ENCODE data around the gene IVNS1ABP.

Gene IVNS1ABP

DNA sequence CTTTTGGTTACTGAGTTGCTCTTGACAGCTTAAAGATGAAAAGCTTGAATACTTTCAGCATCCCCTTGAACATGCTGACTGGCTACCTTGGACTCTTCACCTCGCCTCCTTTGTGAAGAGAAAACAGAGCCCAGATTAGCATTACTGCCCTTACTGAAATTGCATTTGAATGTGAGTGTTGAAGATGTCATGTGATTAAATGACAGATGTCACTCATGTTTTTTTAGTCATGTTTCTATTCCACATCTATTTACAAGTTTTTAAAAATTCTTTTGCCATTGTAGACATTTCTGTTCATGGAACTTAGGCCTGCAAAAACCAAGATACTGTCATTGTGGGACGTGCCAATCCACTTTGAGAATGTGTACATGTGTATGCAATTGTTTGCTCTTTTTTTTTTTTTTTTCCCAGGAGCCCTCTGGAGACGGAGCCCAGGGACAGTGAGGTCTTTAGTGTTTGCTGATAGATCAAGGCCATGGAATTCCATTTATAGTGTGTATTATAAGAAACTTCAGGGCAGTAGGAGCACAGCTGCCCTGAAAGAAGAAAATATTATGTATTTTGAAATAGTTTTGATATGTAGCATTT lies 25.7 kb upstream of the IVNS1ABP start:
- ATAC-seq (ENCODE audit: low read depth) (no peak), DNase-seq (ENCODE audit: low spot score) (no peak)
- no peaks in the 10 kb centered on the region for H3K9me3 ChIP-seq (ENCODE audit: severe bottlenecking)
- no peaks in the 10 kb centered on the region for H3K36me3 ChIP-seq (ENCODE audit: low read depth)
- TF ChIP-seq, protein P1, sequence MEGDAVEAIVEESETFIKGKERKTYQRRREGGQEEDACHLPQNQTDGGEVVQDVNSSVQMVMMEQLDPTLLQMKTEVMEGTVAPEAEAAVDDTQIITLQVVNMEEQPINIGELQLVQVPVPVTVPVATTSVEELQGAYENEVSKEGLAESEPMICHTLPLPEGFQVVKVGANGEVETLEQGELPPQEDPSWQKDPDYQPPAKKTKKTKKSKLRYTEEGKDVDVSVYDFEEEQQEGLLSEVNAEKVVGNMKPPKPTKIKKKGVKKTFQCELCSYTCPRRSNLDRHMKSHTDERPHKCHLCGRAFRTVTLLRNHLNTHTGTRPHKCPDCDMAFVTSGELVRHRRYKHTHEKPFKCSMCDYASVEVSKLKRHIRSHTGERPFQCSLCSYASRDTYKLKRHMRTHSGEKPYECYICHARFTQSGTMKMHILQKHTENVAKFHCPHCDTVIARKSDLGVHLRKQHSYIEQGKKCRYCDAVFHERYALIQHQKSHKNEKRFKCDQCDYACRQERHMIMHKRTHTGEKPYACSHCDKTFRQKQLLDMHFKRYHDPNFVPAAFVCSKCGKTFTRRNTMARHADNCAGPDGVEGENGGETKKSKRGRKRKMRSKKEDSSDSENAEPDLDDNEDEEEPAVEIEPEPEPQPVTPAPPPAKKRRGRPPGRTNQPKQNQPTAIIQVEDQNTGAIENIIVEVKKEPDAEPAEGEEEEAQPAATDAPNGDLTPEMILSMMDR (IDR thresholded peaks at IDR 0.05; ENCODE audit: poor library complexity, severe bottlenecking): no peak
- no peak overlapping the region for H3K27ac ChIP-seq (ENCODE audit: poor library complexity, severe bottlenecking)
- H3K27me3 ChIP-seq (ENCODE audit: insufficient read depth, poor library complexity, severe bottlenecking): no peaks in the 10 kb centered on the region
- H3K4me1 ChIP-seq (ENCODE audit: insufficient read depth, poor library complexity, severe bottlenecking): no peaks in the 10 kb centered on the region
- H3K4me3 ChIP-seq (ENCODE audit: severe bottlenecking): no peak overlapping the region

DNA sequence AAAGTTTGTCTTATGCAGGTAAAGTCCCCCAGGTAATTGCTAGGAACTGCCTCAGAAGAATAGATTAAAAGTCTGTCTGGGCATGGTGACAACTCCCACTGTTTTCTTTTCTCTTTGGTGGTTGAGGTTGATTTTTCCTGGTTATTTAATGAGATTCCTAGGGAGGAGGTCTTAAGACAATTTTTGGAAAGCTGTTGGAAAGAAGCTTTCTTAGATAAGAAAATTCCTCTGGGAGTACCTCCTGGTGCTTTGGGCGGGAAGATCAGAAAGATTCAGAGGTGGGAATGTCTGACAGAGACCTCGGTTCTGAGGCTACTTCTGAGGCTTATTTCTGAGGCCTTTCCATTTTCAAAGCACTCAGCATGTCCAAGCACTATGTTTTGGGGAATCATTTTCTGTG lies 25.0 kb upstream of the IVNS1ABP start:
- TF ChIP-seq, protein P1 (IDR thresholded peaks at IDR 0.05; ENCODE audit: poor library complexity, severe bottlenecking): no peak
- DNase-seq (ENCODE audit: low spot score) (no peak), ATAC-seq (ENCODE audit: low read depth) (no peak)
- no peaks in the 10 kb centered on the region for H3K9me3 ChIP-seq (ENCODE audit: severe bottlenecking)
- no peaks in the 10 kb centered on the region for H3K36me3 ChIP-seq (ENCODE audit: low read depth)
- H3K27ac ChIP-seq (ENCODE audit: poor library complexity, severe bottlenecking): no peak overlapping the region
- no peaks in the 10 kb centered on the region for H3K4me1 ChIP-seq (ENCODE audit: insufficient read depth, poor library complexity, severe bottlenecking)
- no peaks in the 10 kb centered on the region for H3K27me3 ChIP-seq (ENCODE audit: insufficient read depth, poor library complexity, severe bottlenecking)
- no peak overlapping the region for H3K4me3 ChIP-seq (ENCODE audit: severe bottlenecking)

DNA sequence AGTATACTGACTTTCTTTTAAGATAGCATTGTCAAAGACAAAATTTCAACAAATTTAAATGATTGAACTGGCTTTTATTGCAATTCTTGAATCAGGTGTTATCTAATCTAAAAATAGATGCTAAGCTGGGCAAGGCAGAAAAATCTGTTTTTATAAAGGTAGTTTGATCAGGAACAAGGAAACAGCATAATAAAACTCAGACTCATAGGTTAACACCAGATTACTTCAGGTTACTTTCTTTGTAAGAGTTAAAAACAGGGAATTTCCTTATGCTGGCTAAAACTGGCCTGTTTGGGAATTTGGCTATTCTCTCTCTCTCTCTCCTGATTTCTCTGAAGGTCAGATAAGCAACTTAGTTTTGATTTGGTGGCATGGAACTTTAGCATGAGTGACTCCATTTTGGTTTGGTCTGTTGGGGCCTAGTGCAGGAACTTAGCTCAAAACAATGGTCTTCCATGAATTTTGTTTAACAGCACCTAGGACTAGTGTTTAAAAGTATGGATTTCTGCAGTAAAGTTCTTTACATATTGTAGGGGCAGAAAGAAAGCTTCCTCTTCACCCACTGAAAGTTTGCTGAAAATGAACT lies 24.2 kb upstream of the IVNS1ABP start:
- no peaks in the 10 kb centered on the region for H3K4me1 ChIP-seq (ENCODE audit: insufficient read depth, poor library complexity, severe bottlenecking)
- DNase-seq (ENCODE audit: low spot score): no peak
- H3K4me3 ChIP-seq (ENCODE audit: severe bottlenecking): no peak overlapping the region
- H3K27me3 ChIP-seq (ENCODE audit: insufficient read depth, poor library complexity, severe bottlenecking): no peaks in the 10 kb centered on the region
- H3K27ac ChIP-seq (ENCODE audit: poor library complexity, severe bottlenecking): no peak overlapping the region
- TF ChIP-seq, protein P1 (IDR thresholded peaks at IDR 0.05; ENCODE audit: poor library complexity, severe bottlenecking): no peak
- no peaks in the 10 kb centered on the region for H3K9me3 ChIP-seq (ENCODE audit: severe bottlenecking)
- no peaks in the 10 kb centered on the region for H3K36me3 ChIP-seq (ENCODE audit: low read depth)
- ATAC-seq (ENCODE audit: low read depth): no peak

DNA sequence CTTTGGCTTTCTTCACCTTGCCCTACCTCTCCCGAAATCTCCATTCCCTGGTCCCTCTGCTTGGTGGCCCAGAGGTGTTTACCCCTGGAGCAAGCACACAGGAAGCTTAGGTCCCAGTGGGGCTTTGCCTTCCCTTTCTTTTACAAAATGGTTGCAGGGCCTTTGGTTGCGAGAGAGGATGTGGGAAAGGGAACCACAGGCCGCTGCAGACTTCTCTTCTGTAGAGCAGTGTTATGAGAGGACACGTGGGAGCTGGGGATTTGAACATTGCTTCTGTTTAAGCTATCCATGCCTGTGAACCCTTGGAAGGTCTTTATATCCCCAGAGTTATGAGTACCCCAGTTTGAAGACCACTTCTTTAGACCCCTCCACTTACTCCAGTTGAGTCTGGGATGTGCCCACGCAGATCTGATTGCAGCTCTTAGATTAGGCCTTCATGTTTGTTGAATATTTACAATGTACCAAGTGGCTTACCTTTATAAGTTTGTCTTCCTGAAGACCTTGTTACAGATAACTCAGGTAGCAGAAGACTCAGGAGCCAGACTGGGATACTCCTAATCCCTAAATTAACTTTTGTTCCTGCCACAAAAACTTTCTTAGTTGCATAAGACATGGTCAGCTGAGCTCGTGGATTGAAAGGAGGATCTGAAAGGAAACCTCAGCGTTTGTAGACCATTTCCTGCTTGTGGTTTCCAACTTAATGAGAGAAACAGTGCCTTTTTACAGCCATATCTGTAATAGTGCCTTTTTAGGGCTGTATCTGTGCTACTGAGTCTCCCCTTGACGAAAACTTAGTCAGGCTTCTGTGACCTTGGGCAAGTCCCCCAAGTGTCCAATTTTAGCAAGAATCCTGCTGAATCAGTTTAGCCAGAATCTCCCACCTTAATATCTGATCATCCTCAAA lies 21.9 kb upstream of the IVNS1ABP start:
- H3K9me3 ChIP-seq (ENCODE audit: severe bottlenecking): no peaks in the 10 kb centered on the region
- no peak for ATAC-seq (ENCODE audit: low read depth)
- TF ChIP-seq, protein P1 (IDR thresholded peaks at IDR 0.05; ENCODE audit: poor library complexity, severe bottlenecking): no peak

More for the DNA sequence above, 21.9 kb upstream of the IVNS1ABP start:
- H3K4me1 ChIP-seq (ENCODE audit: insufficient read depth, poor library complexity, severe bottlenecking): no peaks in the 10 kb centered on the region
- DNase-seq (ENCODE audit: low spot score): no peak
- no peaks in the 10 kb centered on the region for H3K36me3 ChIP-seq (ENCODE audit: low read depth)
- no peak overlapping the region for H3K27ac ChIP-seq (ENCODE audit: poor library complexity, severe bottlenecking)
- H3K4me3 ChIP-seq (ENCODE audit: severe bottlenecking): no peak overlapping the region
- H3K27me3 ChIP-seq (ENCODE audit: insufficient read depth, poor library complexity, severe bottlenecking): no peaks in the 10 kb centered on the region
